Right lung (tissue), 10 donors: Measurements from ENCODE around the gene HELZ. TPM values are rescaled to one million over a fixed set of nuclear protein-coding genes. Genes with fewer than 3 reads are reported as not detected.
"Not testable (repeated sequence)": the region's sequence is repeated elsewhere in the genome, so short reads cannot be mapped to it uniquely, and the experiment has no call there.

Source experiments
- DNase-seq, 2 donors: peaks; one replicate each; pipeline ENCODE4 v3.0.0-alpha.2; 2013
- long read RNA-seq, 8 donors: transcript quantifications; one replicate each; lab custom pipeline, GENCODE V29; 2026
- polyA plus RNA-seq, 5 donors: library from polyadenylated mRNA; unstranded; fragments of 120-200 nt; gene quantifications; one replicate each; pipeline versions ENCODE4 v1.2.1 to v1.2.3, GENCODE V29; 2013; ENCODE audit warnings: inconsistent platforms in 1 of 5, low replicate concordance in 1 of 5; ENCODE audit not compliant: insufficient read length in 5 of 5, insufficient read depth in 1 of 5

The HELZ gene
- polyA plus RNA-seq = 10 to 100 TPM; 17.6 to 39.7 (median 35.7) TPM
- long read RNA-seq, donor 1, partial matches to known transcripts = 0 of 2 reads
- long read RNA-seq, donor 1, other reads (novel, unspliced or antisense) = 0 of 2 reads
- long read RNA-seq, donor 2, partial matches to known transcripts = 5 of 5 reads
- long read RNA-seq, donor 2, other reads (novel, unspliced or antisense) = 0 of 5 reads
- long read RNA-seq, donor 3 = 0 reads
- long read RNA-seq, donor 4, partial matches to known transcripts = 6 of 6 reads
- long read RNA-seq, donor 4, other reads (novel, unspliced or antisense) = 0 of 6 reads
- long read RNA-seq, donor 5, partial matches to known transcripts = 11 of 11 reads
- long read RNA-seq, donor 5, other reads (novel, unspliced or antisense) = 0 of 11 reads
- long read RNA-seq, donor 6, partial matches to known transcripts = 14 of 15 reads
- long read RNA-seq, donor 6, other reads (novel, unspliced or antisense) = 0 of 15 reads
- long read RNA-seq, donor 7, full-length matches to known transcripts = 2 of 20 reads
- long read RNA-seq, donor 7, partial matches to known transcripts = 18 of 20 reads
- long read RNA-seq, donor 7, other reads (novel, unspliced or antisense) = 0 of 20 reads
- long read RNA-seq, donor 8 = 0 reads

GRCh38 chr17:67245073-67245693 is at the start of gene HELZ:
HELZ (minus strand) TSS chr17:67245196; CDS start chr17:67218804, 26,392 bp downstream.
- DNase-seq = peak; percentile 72 to 80

- no peak for DNase-seq
These were observed 48.5 kb upstream of the HELZ start for GRCh38 chr17:67293251-67294203.

- DNase-seq = peak; percentile 46 to 49
These were observed 45.8 kb upstream of the HELZ start for GRCh38 chr17:67290711-67291291.

- no peak for DNase-seq
These were observed 45.2 kb upstream of the HELZ start for GRCh38 chr17:67290244-67290643.

- DNase-seq = peak; percentile 87 to 89
These were observed 44.3 kb upstream of the HELZ start for GRCh38 chr17:67289181-67289876.

GRCh38 chr17:67286826-67287225 is 41.8 kb upstream of the HELZ start:
- DNase-seq = not testable (repeated sequence)

GRCh38 chr17:67285360-67285759 is 40.4 kb upstream of the HELZ start:
- DNase-seq = no peak

- DNase-seq = no peak
These were observed 38.9 kb upstream of the HELZ start for GRCh38 chr17:67283731-67284516.

- no peak for DNase-seq
These were observed 36.7 kb upstream of the HELZ start for GRCh38 chr17:67281743-67282142.

GRCh38 chr17:67281053-67281452 is 36.1 kb upstream of the HELZ start:
- DNase-seq = no peak

GRCh38 chr17:67280279-67280678 is 35.3 kb upstream of the HELZ start:
- DNase-seq = no peak

- DNase-seq = no peak
These were observed 34.1 kb upstream of the HELZ start for GRCh38 chr17:67279115-67279514.

- DNase-seq = no peak
These were observed 33.4 kb upstream of the HELZ start for GRCh38 chr17:67278363-67278762.

- no peak for DNase-seq
These were observed 31.1 kb upstream of the HELZ start for GRCh38 chr17:67276075-67276474.

GRCh38 chr17:67274466-67274865 is 29.5 kb upstream of the HELZ start:
- DNase-seq = no peak

- no peak for DNase-seq
These were observed 28.9 kb upstream of the HELZ start for GRCh38 chr17:67273900-67274299.

GRCh38 chr17:67272312-67273047 is 27.5 kb upstream of the HELZ start:
- no peak for DNase-seq

- not testable (repeated sequence) for DNase-seq
These were observed 26.2 kb upstream of the HELZ start for GRCh38 chr17:67271187-67271586.

GRCh38 chr17:67270416-67270815 is 25.4 kb upstream of the HELZ start:
- no peak for DNase-seq
